Smooth muscle cell of trachea (primary cell): ENCODE data around the gene ERICH6. TPM values are rescaled to one million over a fixed set of nuclear protein-coding genes. Genes with fewer than 3 reads are reported as not detected.

Source experiments
- total RNA-seq: library from RNA; depleted of rRNA; stranded (reverse); fragments of >200 nt; gene quantifications from 2 replicates; pipeline ENCODE4 v1.2.1, GENCODE V29; 2014

ERICH6 gene
- total RNA-seq = 0.15 and 0.17 TPM in 2 replicates

DNA sequence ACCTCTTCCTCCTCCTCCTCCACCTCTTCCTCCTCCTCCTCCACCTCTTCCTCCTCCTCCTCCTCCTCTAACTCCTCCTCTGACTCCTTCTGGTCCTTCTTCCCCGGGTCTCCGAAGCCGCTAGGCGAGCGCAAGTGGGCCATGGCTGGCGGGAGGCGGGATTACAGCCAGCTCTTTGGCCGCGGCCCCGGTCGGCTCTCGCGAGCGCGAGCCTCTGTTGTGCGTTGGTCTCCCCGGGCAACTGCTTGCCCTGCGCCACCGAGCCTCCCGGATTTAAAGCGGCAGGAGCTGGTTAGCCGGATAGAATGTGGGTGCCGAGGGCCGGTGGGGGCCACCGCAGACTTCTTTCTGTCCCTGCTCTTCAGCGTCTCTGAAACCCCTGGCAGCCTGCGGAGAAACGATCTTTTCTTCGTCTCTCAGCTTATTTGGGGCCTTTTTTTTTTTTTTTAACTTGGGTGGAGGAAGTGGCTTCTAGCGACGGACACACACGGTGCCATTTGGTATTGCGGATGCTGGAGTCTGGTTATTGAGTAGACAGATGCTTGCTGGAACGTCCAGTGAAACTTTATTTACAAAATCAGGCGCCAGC is at the start of gene ERICH6:
Gene ERICH6 (minus strand): TSS at position 165 of the 589 bp plus-strand sequence. CDS start 22 bp downstream, at position 143.

Other genes starting within 250 kb of the ERICH6 start
- gene SERP1, start 157.4 kb downstream of the ERICH6 start, total RNA-seq = 133 and 232 TPM in 2 replicates
- gene EIF2A, start 157.1 kb downstream of the ERICH6 start, total RNA-seq = 215 and 278 TPM in 2 replicates
- 104 and 197 TPM in 2 replicates for gene SELENOT, start 100.6 kb downstream of the ERICH6 start, total RNA-seq
- 20.5 and 33.1 TPM in 2 replicates for gene SIAH2, start 59.2 kb upstream of the ERICH6 start, total RNA-seq
- gene MINDY4B, start 201.5 kb upstream of the ERICH6 start, total RNA-seq = not detected in 2 replicates